Testis (tissue), 3 donors: ENCODE data around the gene FILIP1L. TPM values are rescaled to one million over a fixed set of nuclear protein-coding genes. Genes with fewer than 3 reads are reported as not detected.

Source experiments
- DNase-seq: peaks from one replicate; pipeline ENCODE4 v3.0.0-alpha.2; 2019
- H3K27ac ChIP-seq, 2 donors: fragments of 200-600 bp; sonication (generic); one replicate each; pipeline ENCODE4 v1.5.1; 2019
- H3K27me3 ChIP-seq: fragments of 200-600 bp; sonication (generic); one replicate; pipeline ENCODE4 v1.5.1; 2019
- H3K36me3 ChIP-seq: fragments of 200-600 bp; sonication (generic); one replicate; pipeline ENCODE4 v1.5.1; 2017; ENCODE audit warnings: low read depth; ENCODE audit errors: missing control alignments
- H3K4me1 ChIP-seq: fragments of 200-600 bp; sonication (generic); one replicate; pipeline ENCODE4 v1.5.1; 2019
- H3K4me3 ChIP-seq, 2 donors: fragments of 200-600 bp; sonication (generic); one replicate each; pipeline ENCODE4 v1.5.1; 2017 to 2019
- H3K9me3 ChIP-seq: fragments of 200-600 bp; sonication (generic); one replicate; pipeline ENCODE4 v1.5.1; 2017
- CTCF ChIP-seq, 3 experiments: fragments of 450-650 bp in 2 of 3; fragments of 200-600 bp in 1 of 3; sonication (generic) in 1 of 3; IDR thresholded peaks; one replicate each; pipeline ENCODE4 v1.5.1; 2016 to 2019; ENCODE audit warnings: antibody characterized with exemption in 3 of 3, mild to moderate bottlenecking in 2 of 3, moderate library complexity in 1 of 3
- POLR2A ChIP-seq: fragments of 450-650 bp; IDR thresholded peaks from one replicate; pipeline ENCODE4 v1.6.1; 2017; ENCODE audit warnings: antibody characterized with exemption, mild to moderate bottlenecking, moderate library complexity
- WGBS, 2 donors: methylation state at CpG; one replicate each; pipeline ENCODE4 v1.1.5; 2018; 5-methylcytosine and 5-hydroxymethylcytosine counted together
- intact Hi-C: fragments of 100-400 bp; cut with DNase I; formaldehyde crosslinking; loops from one replicate; pipeline ENCODE4 v1.15.1; 2023; ENCODE audit warnings: low total_unique reads
- polyA plus RNA-seq: library from polyadenylated mRNA; stranded (reverse); fragments of 350-450 nt; fragmentation: Illumina TruSeq; extraction: RNeasy Lipid Tissue Mini Kit (QIAGEN cat#74804); gene quantifications from one replicate; pipeline ENCODE4 v1.2.3, GENCODE V29; 2014; ENCODE audit warnings: low read depth, low replicate concordance; ENCODE audit not compliant: insufficient read depth
- total RNA-seq, 2 donors: library from RNA; depleted of rRNA; stranded (reverse); fragments of >200 nt; gene quantifications; one replicate each; pipeline ENCODE4 v1.2.3, GENCODE V29; 2016

FILIP1L gene
- total and polyA plus RNA-seq, 3 donors from 2014 or later = 16.5 to 20.1 (median 16.7) TPM

- Histone ChIP-seq H3K9me3 (no peaks in the 10 kb centered on the region), H3K27me3 (no peaks in the 10 kb centered on the region), H3K36me3 (no peaks in the 10 kb centered on the region), H3K4me1 (no peaks in the 10 kb centered on the region), H3K4me3 (no peak overlapping the region), H3K27ac (no peak overlapping the region)
- 92 to 96% methylated on average over 8 of the region's 8 CpGs for WGBS, 2 donors
- TF ChIP-seq CTCF (IDR thresholded peaks at IDR 0.05) = no peak
- no peak for TF ChIP-seq POLR2A
- DNase-seq = no peak
- intact Hi-C loops = no loop called here
These were observed 112.6 kb downstream of the FILIP1L start for GRCh38 chr3:100001526-100002270.

- intact Hi-C loops = no loop called here
- Histone ChIP-seq H3K36me3 (no peaks in the 10 kb centered on the region), H3K27ac (no peak overlapping the region), H3K4me3 (no peak overlapping the region), H3K4me1 (no peaks in the 10 kb centered on the region), H3K27me3 (no peaks in the 10 kb centered on the region), H3K9me3 (no peaks in the 10 kb centered on the region)
- 95 to 96% methylated on average over 3 of the region's 3 CpGs for WGBS, 2 donors
- DNase-seq = no peak
- TF ChIP-seq POLR2A (no peak), CTCF (IDR thresholded peaks at IDR 0.05) (no peak)
These were observed 113.2 kb downstream of the FILIP1L start for GRCh38 chr3:100001083-100001482.

GRCh38 chr3:99999536-99999935 lies 114.8 kb downstream of the FILIP1L start:
- 96 to 98% methylated on average over 2 of the region's 2 CpGs for WGBS, 2 donors
- H3K4me3 ChIP-seq = no peak overlapping the region
- no peak overlapping the region for H3K27ac ChIP-seq
- no peaks in the 10 kb centered on the region for H3K36me3 ChIP-seq
- intact Hi-C loops = no loop called here
- no peaks in the 10 kb centered on the region for H3K27me3 ChIP-seq
- TF ChIP-seq POLR2A (no peak), CTCF (IDR thresholded peaks at IDR 0.05) (no peak)
- DNase-seq = no peak
- no peaks in the 10 kb centered on the region for H3K4me1 ChIP-seq
- no peaks in the 10 kb centered on the region for H3K9me3 ChIP-seq

- H3K4me1 ChIP-seq = no peaks in the 10 kb centered on the region
- 88 to 99% methylated on average over 2 of the region's 2 CpGs for WGBS, 2 donors
- no peak overlapping the region for H3K4me3 ChIP-seq
- no peaks in the 10 kb centered on the region for H3K36me3 ChIP-seq
- TF ChIP-seq CTCF (IDR thresholded peaks at IDR 0.05) (no peak), POLR2A (no peak)
- no peaks in the 10 kb centered on the region for H3K27me3 ChIP-seq
- H3K27ac ChIP-seq = no peak overlapping the region
- DNase-seq = no peak
- no peaks in the 10 kb centered on the region for H3K9me3 ChIP-seq
- intact Hi-C loops = no loop called here
These were observed 117.0 kb downstream of the FILIP1L start for GRCh38 chr3:99997293-99997692.

- no peak overlapping the region for H3K4me3 ChIP-seq
- H3K36me3 ChIP-seq = no peaks in the 10 kb centered on the region
- no peaks in the 10 kb centered on the region for H3K27me3 ChIP-seq
- no peaks in the 10 kb centered on the region for H3K9me3 ChIP-seq
- no peak for DNase-seq
- H3K4me1 ChIP-seq = no peaks in the 10 kb centered on the region
- TF ChIP-seq CTCF (IDR thresholded peaks at IDR 0.05) = no peak
- intact Hi-C loops = no loop called here
- no peak overlapping the region for H3K27ac ChIP-seq
- WGBS, 2 donors = 86 to 97% methylated on average over 1 of the region's 1 CpG
These were observed 124.1 kb downstream of the FILIP1L start for GRCh38 chr3:99990179-99990578.
